Measurements from ENCODE around the gene SLC16A10.

DNA sequence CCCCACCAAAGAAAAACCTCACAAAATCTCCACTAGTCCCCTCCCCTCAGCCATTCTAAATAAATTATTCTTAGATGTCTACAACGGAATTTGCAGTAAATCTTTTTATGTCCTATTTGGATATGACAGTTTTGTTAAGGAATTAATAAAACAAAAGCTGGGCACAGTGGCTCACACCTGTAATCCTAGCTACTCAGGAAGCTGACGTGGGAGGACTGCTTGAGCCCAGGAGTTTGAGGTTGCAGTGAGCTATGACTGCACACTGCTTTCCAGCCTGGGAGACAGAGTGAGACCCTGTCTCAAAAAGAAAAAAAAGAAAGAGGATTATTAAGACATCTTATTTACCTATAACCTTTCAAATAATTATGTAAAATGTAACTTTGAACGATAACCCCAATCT, 165.4 kb downstream of the SLC16A10 start:
- TF ChIP-seq, protein P1, sequence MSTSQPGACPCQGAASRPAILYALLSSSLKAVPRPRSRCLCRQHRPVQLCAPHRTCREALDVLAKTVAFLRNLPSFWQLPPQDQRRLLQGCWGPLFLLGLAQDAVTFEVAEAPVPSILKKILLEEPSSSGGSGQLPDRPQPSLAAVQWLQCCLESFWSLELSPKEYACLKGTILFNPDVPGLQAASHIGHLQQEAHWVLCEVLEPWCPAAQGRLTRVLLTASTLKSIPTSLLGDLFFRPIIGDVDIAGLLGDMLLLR (CRISPR knock-in tag; IDR thresholded peaks at IDR 0.05), result no peak
- TF ChIP-seq FOSL2 (CRISPR knock-in tag; IDR thresholded peaks at IDR 0.05), result no peak
- no peak for TF ChIP-seq FOXJ3 (CRISPR knock-in tag; IDR thresholded peaks at IDR 0.05; ENCODE audit: borderline replicate concordance)
- no peak for TF ChIP-seq NR2C2 (CRISPR knock-in tag; IDR thresholded peaks at IDR 0.05; ENCODE audit: borderline replicate concordance)
- no peak for TF ChIP-seq POLR2A (IDR thresholded peaks at IDR 0.05; ENCODE audit: insufficient read depth in 1 of 2, low read depth in 2 of 2, low read length in 2 of 2)
- no peak for TF ChIP-seq CTCF (CRISPR knock-in tag; IDR thresholded peaks at IDR 0.05)
- no peak for TF ChIP-seq ESRRA (CRISPR knock-in tag; IDR thresholded peaks at IDR 0.05; ENCODE audit: low read depth)
- no peak for TF ChIP-seq FOXM1 (CRISPR knock-in tag; IDR thresholded peaks at IDR 0.05)
- no peak for TF ChIP-seq KDM5A (IDR thresholded peaks at IDR 0.05; ENCODE audit: borderline replicate concordance, low read length)
- no peak for TF ChIP-seq HOXA7 (CRISPR knock-in tag; IDR thresholded peaks at IDR 0.05)
